RCC 7860 (cell line): ENCODE results near the gene CLASP1.

Source experiments
- DNase-seq: peaks from one replicate; pipeline ENCODE4 v3.0.0-alpha.2; 2015; ENCODE audit warnings: low spot score
- FAIRE-seq: peaks from 2 replicates; lab custom pipeline; 2012; peaks lifted over from hg19 to GRCh38; lab: Jason Lieb, UNC

CLASP1 gene

GRCh38 chr2:121550669-121551068, 98.6 kb downstream of the CLASP1 start:
- no peak for DNase-seq
- FAIRE-seq = no peak

DNA sequence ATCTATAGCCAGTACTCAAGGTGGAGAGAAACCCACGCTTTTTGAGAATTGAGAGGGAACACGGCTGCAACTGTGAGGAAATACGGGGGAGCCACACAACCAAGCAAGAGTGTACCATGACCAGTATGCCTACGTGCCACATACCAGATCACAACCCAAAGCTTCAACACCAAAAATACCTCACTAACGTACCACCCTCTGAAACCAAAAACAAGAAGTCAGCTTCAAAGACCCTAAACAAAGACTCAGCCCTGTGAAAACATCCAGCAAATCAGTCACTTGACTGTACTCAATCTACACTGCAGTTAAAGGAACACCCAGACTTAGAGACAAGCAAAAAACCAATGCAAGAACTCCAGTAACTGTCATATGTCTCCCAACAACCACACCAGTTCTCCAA, 101.6 kb downstream of the CLASP1 start:
- FAIRE-seq (no peak), DNase-seq (no peak)

GRCh38 chr2:121545913-121546312, 103.3 kb downstream of the CLASP1 start:
- FAIRE-seq (no peak), DNase-seq (no peak)

DNA sequence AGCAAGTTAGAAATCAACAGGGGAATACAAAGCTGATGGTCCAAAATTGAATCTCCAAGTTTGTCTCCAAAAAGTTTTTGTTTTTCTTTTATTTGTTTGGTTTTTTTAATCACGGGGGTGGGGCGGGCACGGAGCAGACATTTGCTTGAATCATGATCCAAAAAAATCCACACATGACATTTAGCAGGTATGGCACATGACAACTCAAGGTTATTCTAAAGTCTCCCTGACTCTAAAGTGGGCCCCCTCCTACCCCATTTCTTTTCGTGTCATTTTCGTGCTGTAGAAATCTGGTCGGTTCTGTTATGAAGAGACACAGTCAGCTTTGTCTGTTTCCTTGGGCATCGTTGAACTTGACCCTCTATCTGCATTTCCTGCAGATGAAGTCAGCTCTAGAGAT, 104.0 kb downstream of the CLASP1 start:
- no peak for DNase-seq
- no peak for FAIRE-seq

DNA sequence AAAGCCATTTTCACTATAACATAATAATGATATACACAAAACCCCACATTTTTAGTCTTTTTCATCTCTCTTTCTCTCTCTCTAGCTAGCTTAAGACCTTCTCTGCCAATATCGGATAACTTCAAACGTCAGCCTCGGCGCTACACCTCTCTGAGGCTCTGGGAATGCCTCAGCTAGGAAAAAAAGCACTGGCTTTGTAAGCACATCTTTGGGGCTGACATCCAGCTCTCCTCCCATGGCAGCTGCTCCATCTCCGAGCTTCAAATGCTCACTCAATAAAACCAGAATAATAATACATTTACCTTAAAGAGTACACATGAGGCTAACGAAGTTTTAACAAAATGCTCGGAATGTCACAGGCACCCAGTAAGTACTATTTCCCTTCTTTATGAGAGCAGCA, 107.8 kb downstream of the CLASP1 start:
- DNase-seq (no peak), FAIRE-seq (no peak)

DNA sequence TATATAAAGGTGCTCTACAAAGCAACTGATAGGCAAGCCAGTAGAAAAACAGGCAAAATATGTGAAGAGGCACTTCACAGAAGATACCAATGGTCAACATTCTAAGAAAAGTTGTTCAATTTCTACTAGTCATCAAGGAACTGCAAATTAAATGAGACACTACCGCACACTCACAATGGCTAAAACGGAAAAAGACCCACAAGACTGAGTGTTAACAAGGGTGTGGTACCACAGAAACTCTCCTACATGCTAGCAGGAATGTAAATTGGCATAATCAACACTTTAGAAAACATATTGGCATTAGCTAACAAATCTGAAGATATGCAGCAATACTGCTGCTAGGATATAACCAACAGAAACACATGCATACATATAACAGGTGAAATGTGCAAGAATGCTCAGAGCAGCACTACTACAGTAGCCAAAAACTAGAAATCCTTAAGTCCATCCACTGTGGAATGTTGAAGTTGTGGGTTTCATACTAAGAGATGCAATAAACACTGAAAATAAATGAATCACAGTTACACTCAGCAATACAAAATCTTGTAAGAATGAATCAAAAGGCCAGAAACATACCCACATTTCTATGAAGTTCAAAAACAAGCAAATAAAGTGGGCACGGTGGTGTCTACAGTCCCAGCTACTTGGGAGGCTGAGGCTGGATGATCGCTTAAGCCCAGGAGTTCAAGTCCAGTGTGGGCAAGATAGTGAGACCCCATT, 109.4 kb downstream of the CLASP1 start:
- no peak for DNase-seq
- FAIRE-seq = no peak

GRCh38 chr2:121536850-121537557, 112.3 kb downstream of the CLASP1 start:
- no peak for FAIRE-seq
- no peak for DNase-seq

- no peak for FAIRE-seq
Observed at GRCh38 chr2:121536347-121536746, 112.9 kb downstream of the CLASP1 start.

GRCh38 chr2:121534007-121534406, 115.3 kb downstream of the CLASP1 start:
- FAIRE-seq (no peak), DNase-seq (no peak)

More at GRCh38 chr2:121536347-121536746, 112.9 kb downstream of the CLASP1 start:
- no peak for DNase-seq

DNA sequence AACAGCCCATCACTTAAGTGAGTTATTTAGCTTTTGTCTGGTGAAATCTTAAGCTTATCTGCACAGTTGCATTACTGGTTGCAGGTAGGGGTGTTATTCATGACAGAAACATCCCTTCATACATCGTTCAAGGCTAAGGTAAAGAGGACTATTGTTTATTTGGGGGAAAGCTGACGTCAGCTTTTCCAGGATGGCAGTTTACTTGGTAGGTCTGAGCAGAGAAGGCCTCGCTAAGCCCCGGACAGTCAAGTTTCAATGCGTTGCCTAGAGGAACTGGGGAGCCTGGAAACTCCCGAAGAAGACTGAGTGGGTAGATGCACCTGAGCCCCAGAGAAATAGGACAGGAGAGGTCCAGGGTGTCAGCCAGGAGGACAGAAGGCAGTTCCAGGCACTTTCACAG, 116.4 kb downstream of the CLASP1 start:
- FAIRE-seq = no peak

DNA sequence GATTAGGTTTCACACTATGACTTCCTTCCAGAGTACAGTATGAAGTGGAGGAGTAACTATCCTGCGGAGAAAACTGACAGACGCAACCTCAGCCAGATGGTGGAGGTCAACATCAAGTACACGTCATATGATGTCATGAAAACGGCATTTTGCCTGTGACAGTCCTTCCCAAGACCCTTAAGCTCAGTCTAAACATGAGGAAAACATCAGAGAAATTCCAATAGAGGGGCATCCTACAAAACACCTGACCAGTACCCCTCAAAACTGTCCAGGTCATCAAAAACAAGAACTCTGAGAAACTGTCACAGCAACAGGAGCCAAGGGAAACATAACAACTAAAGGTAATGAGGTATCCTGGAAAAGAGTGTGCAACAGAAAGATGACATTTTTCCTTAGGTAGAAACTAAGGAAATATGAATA, 116.9 kb downstream of the CLASP1 start:
- DNase-seq = no peak

More for the DNA sequence above, 116.4 kb downstream of the CLASP1 start:
- DNase-seq = no peak

DNA sequence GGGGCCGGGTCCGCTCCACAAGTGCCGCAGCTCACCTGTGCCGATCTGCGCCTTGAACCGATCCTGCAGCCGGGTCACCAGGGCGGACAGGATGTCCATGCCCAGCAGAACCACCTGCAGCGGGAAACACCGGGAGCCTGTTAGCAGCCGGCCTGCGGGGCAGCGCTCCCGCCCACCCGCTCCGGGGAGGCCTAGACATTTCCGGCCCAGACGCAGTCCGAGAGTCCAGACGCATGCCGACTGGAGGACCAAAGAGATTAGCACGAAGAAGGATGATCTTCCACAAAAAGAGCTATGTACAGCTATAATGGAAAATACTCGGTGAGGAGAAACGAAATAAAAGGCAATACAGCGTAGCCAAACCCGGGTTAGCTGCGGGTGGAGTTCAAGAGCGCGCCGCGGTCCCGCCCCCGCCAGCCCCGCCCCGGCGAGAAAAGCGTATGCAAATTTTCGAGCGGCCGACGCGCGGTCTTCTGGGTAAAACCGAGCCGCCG, 119.0 kb downstream of the CLASP1 start:
- no peak for FAIRE-seq
- DNase-seq = peak; percentile 64

More for the DNA sequence above, 116.9 kb downstream of the CLASP1 start:
- no peak for FAIRE-seq

GRCh38 chr2:121529439-121530211, 119.6 kb downstream of the CLASP1 start:
- FAIRE-seq (no peak), DNase-seq (peak; percentile 12)

DNA sequence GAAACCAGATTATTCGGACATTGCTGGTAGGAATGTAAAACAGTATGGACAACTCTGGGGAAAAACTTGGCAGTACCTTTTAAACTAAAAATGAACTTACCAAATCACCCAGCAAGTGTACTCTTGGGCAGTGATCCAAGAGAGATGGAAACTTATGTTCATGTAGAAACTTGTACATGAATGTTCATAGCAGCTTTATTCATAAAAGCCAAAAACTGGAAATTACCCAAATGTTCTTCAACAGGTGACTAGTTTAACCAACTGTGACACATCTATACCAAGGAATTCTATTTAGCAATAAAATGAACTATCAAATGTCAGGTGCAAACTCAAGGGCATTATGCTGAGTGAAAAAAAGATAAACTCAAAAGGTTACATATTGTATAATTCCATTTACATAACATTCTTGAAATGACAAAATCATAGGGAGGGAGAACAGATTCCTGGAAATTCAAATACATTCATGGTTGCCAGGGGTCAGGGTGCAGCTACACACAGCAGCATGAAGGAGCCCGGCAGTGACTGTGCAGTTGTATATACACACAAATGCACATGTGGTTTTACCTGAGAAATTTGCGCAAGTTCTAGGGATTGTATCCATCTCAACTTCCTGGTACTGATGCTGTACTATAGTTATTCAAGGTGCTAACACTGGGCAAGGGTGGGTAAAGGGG, 122.1 kb downstream of the CLASP1 start:
- FAIRE-seq (no peak), DNase-seq (no peak)

DNA sequence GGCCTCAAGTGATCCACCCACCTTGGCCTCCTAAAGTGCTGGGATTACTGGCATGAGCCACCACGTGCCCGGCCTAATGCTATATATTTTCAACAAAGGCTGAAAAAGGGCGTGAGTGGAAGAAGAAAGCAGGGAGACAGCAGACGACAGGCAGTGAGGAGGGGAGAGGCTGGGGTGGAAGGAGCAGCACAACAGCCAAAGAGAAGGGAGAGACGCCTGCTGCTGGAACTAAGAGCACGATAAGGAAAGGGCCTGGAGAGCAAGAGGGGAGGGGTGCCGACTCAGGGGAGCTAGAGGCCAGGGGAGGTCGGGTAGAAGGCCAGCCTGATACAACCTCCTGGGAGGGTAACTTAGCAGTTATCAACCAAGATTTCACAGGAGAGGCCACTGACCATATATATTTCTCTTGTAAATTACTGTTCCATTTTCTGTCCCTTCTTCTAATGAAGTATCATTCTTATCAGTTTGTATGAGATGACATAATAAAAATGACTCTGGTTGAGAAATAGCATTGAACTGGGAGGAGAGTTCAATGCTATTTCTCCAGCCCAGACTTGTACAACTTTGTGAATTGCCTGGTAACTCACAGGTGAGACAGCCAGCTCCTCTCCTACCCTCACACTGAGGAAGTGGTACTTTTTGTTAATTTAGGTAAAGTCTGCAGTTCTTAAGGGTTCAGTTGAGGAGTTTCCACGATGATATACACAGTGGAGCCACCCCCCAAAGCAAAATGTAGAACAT, 124.4 kb downstream of the CLASP1 start:
- DNase-seq (no peak), FAIRE-seq (no peak)

GRCh38 chr2:121521359-121521758, 127.9 kb downstream of the CLASP1 start:
- FAIRE-seq = no peak

GRCh38 chr2:121520641-121520994, 128.6 kb downstream of the CLASP1 start:
- no peak for DNase-seq
- FAIRE-seq = no peak

More at GRCh38 chr2:121521359-121521758, 127.9 kb downstream of the CLASP1 start:
- no peak for DNase-seq

DNA sequence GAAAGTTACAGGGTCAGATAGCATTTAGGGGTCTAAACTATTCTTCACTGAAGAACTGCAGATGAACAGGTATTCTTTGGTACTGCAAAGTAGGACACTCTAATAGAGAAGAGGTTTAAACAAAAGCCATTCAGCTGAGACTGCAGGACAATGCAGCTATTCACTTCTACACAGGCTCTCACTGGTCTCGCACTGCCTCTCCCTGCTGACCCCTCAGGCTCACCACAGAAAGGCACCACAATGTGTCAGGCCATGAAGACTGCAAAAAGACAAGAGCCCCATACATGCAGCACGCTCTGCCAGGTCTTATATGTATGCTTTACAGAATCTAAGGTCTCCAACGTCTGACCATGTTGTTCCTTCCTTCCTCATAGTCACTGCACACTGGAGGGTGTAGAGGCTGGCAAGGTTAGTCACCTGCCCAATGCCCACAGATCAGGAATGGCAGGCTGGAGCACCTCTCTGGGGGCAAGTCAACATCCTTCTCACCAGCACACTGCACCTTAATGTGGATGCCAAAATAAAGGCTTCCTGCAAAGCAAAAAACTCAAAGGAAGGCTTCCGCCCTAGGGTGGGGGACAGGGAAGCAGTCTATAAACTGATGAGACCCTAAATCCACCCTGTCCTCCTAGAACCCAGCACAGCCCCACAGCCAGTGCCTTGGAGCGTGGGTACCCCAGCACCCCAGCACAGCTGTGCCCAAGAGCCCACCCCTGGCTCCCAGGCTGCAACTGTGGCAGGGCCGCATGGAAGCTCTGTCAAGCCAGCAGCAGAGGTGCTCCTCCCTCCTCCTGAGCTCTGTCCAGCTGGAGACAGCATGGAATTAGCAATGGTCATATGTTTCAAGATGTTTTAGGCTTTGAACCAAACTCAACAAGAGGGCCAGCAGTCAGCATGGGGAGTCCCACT, 129.3 kb downstream of the CLASP1 start:
- DNase-seq (no peak), FAIRE-seq (no peak)

GRCh38 chr2:121519153-121519552, 130.1 kb downstream of the CLASP1 start:
- no peak for FAIRE-seq

More at GRCh38 chr2:121519153-121519552, 130.1 kb downstream of the CLASP1 start:
- no peak for DNase-seq
